GM12892 (cell line): ENCODE measurements around the gene HSPB1.

Source experiments
- POLR2A ChIP-seq: IDR thresholded peaks from 2 replicates; pipeline ENCODE4 v1.6.1; 2011; ENCODE audit warnings: low read depth, low read length, control low read depth
- POLR2AphosphoS5 ChIP-seq: IDR thresholded peaks from 2 replicates; pipeline ENCODE4 v1.6.1; 2011; ENCODE audit warnings: low read depth, low read length, control low read depth
- TAF1 ChIP-seq: IDR thresholded peaks from 2 replicates; pipeline ENCODE4 v1.6.1; 2011; ENCODE audit warnings: low read depth, mild to moderate bottlenecking, control low read depth, low read length, borderline replicate concordance

DNA sequence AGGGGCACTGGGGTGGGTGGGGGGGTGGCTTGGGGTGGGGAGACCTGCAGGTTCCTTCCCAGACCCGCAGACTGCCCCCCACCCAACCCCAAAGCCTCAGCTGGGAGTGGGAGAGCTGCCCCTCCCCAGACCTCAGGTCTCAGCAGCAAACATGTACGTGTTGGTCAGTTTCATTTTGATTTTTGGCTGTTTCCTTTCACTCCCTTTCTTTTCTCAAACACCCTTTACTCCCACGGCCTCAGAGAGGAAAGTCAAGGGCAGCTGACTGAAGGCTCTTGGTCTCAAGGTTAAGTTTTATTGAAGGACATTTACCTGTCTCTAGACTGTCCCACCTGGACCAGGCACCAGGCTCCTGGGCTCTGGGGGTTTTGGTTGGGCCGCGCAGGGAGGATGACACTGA lies 34.1 kb upstream of the HSPB1 start:
- no peak for TF ChIP-seq POLR2A
- no peak for TF ChIP-seq TAF1
- TF ChIP-seq POLR2AphosphoS5 = no peak
